Heart left ventricle (tissue), 16 donors: ENCODE data around the gene MYO10. TPM values are rescaled to one million over a fixed set of nuclear protein-coding genes. Genes with fewer than 3 reads are reported as not detected.

Source experiments
- ATAC-seq, 4 donors: fragments of 200-7000 bp; cut with Tn5 transposase; one replicate each; pipeline ENCODE4 v1.9.1; 2020 to 2022; ENCODE audit warnings: moderate library complexity in 4 of 4, mild to moderate bottlenecking in 3 of 4, moderate number of reproducible peaks in 1 of 4
- DNase-seq, 5 donors: peaks; one replicate each; pipeline ENCODE4 v3.0.0-alpha.2; 2020
- H3K27ac ChIP-seq, 12 donors: fragments of 200-600 bp; sonication (generic) in 4 of 12; one replicate each; pipeline versions ENCODE4 v1.5.0 to v1.8.0; 2016 to 2022; ENCODE audit warnings: mild to moderate bottlenecking in 2 of 12
- H3K27me3 ChIP-seq, 9 donors: fragments of 200-600 bp; sonication (generic) in 2 of 9; one replicate each; pipeline versions ENCODE4 v1.5.1 to v1.8.0; 2016 to 2022; ENCODE audit warnings: mild to moderate bottlenecking in 3 of 9
- H3K36me3 ChIP-seq, 9 donors: fragments of 200-600 bp; sonication (generic) in 2 of 9; one replicate each; pipeline versions ENCODE4 v1.5.0 to v1.8.0; 2018 to 2022; ENCODE audit warnings: mild to moderate bottlenecking in 2 of 9
- H3K4me1 ChIP-seq, 12 donors: fragments of 200-600 bp; sonication (generic) in 4 of 12; one replicate each; pipeline versions ENCODE4 v1.5.0 to v1.8.0; 2016 to 2022; ENCODE audit warnings: mild to moderate bottlenecking in 3 of 12
- H3K4me3 ChIP-seq, 12 donors: fragments of 200-600 bp; sonication (generic) in 4 of 12; one replicate each; pipeline versions ENCODE4 v1.5.0 to v1.8.0; 2017 to 2022; ENCODE audit warnings: mild to moderate bottlenecking in 9 of 12, moderate library complexity in 4 of 12
- H3K9me3 ChIP-seq, 12 donors: fragments of 200-600 bp; sonication (generic) in 4 of 12; one replicate each; pipeline versions ENCODE4 v1.5.0 to v1.8.0; 2016 to 2022; ENCODE audit warnings: mild to moderate bottlenecking in 1 of 12
- POLR2A ChIP-seq, 2 donors: fragments of 450-650 bp; IDR thresholded peaks; one replicate each; pipeline ENCODE4 v1.6.1; 2017; ENCODE audit warnings: antibody characterized with exemption in 2 of 2, mild to moderate bottlenecking in 2 of 2, moderate library complexity in 2 of 2
- WGBS, 4 donors: extraction: QIAGEN DNeasy Blood & Tissue Kit in 2 of 4; methylation state at CpG; one replicate each; pipeline versions ENCODE4 v1.1.5 to v1.1.7; 2013 to 2018; 5-methylcytosine and 5-hydroxymethylcytosine counted together
- intact Hi-C, 10 donors: fragments of 100-400 bp; cut with DNase I; formaldehyde crosslinking; loops; one replicate each; pipeline versions ENCODE4 v1.11.1 to v1.14.2; 2022
- polyA plus RNA-seq, 2 donors: library from polyadenylated mRNA; stranded (reverse); fragments of 200-250 nt; gene quantifications; one replicate each; pipeline ENCODE4 v1.2.3, GENCODE V29; 2013
- total RNA-seq, 9 donors: library from RNA; depleted of rRNA in 2 of 9; stranded (reverse); fragments of >200 nt in 2 of 9; fragmentation: NEBNext Ultra II Directional in 3 of 9; extraction: Animal tissue kit (Norgen Biotek cat#: 25700) in 3 of 9; gene quantifications; one replicate each; pipeline versions ENCODE4 v1.1.0 to v1.2.4, GENCODE V29; 2016 to 2023
- TF ChIP-seq, protein P1 (sequence below), 12 donors: fragments of 200-600 bp; sonication (generic) in 4 of 12; IDR thresholded peaks; one replicate each; pipeline versions ENCODE4 v1.5.0 to v1.8.0; 2018 to 2022; ENCODE audit warnings: antibody characterized with exemption in 12 of 12, mild to moderate bottlenecking in 5 of 12
- donor health status: ischemic (EF 13 %, LVEDD 7.1; RV severe dilation, severe dysfunction).
- donor health status: healthy with polysubstance abuse.
- donor health status: DM: no; HTN: yes; CAD: no.
- donor health status: DM: no; HTN: no; CAD: no.
- donor health status: ischemic (EF 25% LVEDD 6.9; RV normal size, moderate dysfunction).
- donor health status: ischemic (EF 25% LVEDD 5.7; RV mildly dilated, moderate dysfunction).
- donor health status: healthy.
- donor health status: DM: yes; HTN: yes; CAD: no.
- donor health status: ischemic (EF 35%, LVEDD 5.7; RV mildly dilated, moderate dysfunction).
- donor health status: nonischemic (EF 11% LVEDD 7.7; RV severe dilation, severe dysfunction).
- donor health status: DM: yes; HTN: yes; CAD: no.
- donor health status: PGD.
- donor health status: ischemic (EF 29% LVEDD 5.4; RV normal size, mild dysfunction).
- donor health status: nonischemic (EF 23%, LVEDD 6.1; RV moderate dilation, normal function).

Gene MYO10
- total and polyA plus RNA-seq, 11 donors = 2.0 to 17.3 (median 3.8) TPM

DNA sequence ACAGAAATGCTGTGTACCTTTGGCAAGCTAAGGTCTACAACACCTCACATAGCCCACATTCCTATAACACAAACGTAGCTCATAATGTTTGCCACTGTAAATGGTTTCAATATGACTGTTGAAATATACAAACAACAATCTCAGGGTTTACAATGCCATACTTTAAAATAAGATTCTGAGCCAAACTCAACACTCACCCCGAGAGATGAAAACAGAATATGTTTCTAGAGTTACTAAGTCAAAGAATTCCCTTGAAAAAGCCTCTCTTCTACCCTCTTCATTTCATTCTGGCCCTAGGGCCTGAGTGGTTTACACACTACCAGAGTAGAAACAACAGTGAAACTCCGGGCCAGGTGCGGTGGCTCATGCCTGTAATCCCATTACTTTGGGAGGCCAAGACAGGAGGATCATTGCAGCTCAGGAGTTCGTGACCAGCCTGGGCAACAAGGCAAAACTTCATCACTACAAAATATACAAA, 72.6 kb downstream of the MYO10 start:
- ATAC-seq (no peak), DNase-seq (no peak)
- Histone ChIP-seq H3K27ac (no peak overlapping the region), H3K4me1 (peaks cover 0 to 5% (median 0%) of the 10 kb centered on the region in 12 donors), H3K36me3 (no peaks in the 10 kb centered on the region), H3K9me3 (peaks cover 0 to 11% (median 6%) of the 10 kb centered on the region in 12 donors), H3K27me3 (no peaks in the 10 kb centered on the region), H3K4me3 (no peak overlapping the region)
- 89 to 99% (median 93%) methylated on average over 5 of the region's 5 CpGs for WGBS, 4 donors
- no peak for TF ChIP-seq POLR2A (IDR thresholded peaks at IDR 0.05)
- TF ChIP-seq, protein P1, sequence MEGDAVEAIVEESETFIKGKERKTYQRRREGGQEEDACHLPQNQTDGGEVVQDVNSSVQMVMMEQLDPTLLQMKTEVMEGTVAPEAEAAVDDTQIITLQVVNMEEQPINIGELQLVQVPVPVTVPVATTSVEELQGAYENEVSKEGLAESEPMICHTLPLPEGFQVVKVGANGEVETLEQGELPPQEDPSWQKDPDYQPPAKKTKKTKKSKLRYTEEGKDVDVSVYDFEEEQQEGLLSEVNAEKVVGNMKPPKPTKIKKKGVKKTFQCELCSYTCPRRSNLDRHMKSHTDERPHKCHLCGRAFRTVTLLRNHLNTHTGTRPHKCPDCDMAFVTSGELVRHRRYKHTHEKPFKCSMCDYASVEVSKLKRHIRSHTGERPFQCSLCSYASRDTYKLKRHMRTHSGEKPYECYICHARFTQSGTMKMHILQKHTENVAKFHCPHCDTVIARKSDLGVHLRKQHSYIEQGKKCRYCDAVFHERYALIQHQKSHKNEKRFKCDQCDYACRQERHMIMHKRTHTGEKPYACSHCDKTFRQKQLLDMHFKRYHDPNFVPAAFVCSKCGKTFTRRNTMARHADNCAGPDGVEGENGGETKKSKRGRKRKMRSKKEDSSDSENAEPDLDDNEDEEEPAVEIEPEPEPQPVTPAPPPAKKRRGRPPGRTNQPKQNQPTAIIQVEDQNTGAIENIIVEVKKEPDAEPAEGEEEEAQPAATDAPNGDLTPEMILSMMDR (IDR thresholded peaks at IDR 0.05) = no peak
- intact Hi-C loops = no loop called here

DNA sequence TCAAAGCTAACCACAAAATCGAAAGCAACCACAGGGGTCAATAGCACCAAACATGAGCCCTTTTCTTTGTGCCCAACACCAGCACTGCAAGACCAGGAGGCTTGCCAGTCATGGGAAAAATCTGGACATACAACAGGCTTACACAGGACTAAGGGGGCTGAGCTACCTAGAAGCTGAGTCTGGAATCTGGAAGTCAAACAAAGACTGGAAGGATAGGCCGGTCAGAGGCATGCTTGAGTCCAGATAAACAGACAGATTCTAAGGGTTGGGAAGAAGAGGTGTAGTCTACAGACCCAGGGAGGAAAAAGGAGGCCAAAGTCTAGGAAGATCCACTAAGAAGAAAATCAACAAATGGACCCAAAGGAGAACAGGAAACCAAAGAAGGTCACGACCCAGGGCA, 73.3 kb downstream of the MYO10 start:
- DNase-seq = no peak
- TF ChIP-seq, protein P1 (IDR thresholded peaks at IDR 0.05) = no peak
- no peak for TF ChIP-seq POLR2A (IDR thresholded peaks at IDR 0.05)
- WGBS, 4 donors = 79 to 90% (median 86%) methylated on average over 3 of the region's 3 CpGs

DNA sequence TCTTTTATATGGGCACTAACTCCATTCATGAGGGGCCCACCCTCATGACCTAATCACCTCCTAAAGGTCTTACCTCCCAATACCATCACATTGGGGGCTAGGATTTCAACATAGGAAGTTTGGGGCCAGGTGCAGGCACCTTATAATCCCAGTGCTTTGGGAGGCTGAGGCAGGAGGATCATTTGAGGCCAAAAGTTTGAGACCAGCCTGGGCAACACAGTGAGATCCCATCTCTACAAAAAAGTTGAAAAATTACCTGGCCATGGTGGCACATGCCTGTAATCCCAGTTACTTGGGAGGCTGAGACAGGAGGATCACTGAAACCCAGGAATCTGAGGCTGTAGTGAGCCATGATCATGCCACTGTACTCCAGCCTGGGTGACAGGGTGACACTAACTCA, 76.7 kb downstream of the MYO10 start:
- H3K27me3 ChIP-seq = no peaks in the 10 kb centered on the region
- peaks cover 0 to 11% (median 6%) of the 10 kb centered on the region in 12 donors for H3K9me3 ChIP-seq
- no peak for TF ChIP-seq POLR2A (IDR thresholded peaks at IDR 0.05)
- TF ChIP-seq, protein P1 (IDR thresholded peaks at IDR 0.05) = no peak
- ATAC-seq (no peak), DNase-seq (no peak)
- no peaks in the 10 kb centered on the region for H3K36me3 ChIP-seq
- no peak overlapping the region for H3K4me3 ChIP-seq
- no peak overlapping the region for H3K27ac ChIP-seq
- intact Hi-C loops = no loop called here
- peaks cover 0 to 19% (median 11%) of the 10 kb centered on the region in 12 donors for H3K4me1 ChIP-seq

More for the DNA sequence above, 73.3 kb downstream of the MYO10 start:
- Histone ChIP-seq H3K36me3 (no peaks in the 10 kb centered on the region), H3K27ac (no peak overlapping the region), H3K4me1 (peaks cover 0 to 5% (median 0%) of the 10 kb centered on the region in 12 donors), H3K4me3 (no peak overlapping the region), H3K27me3 (no peaks in the 10 kb centered on the region), H3K9me3 (peaks cover 0 to 11% (median 6%) of the 10 kb centered on the region in 12 donors)
- no peak for ATAC-seq
- intact Hi-C loops = no loop called here

DNA sequence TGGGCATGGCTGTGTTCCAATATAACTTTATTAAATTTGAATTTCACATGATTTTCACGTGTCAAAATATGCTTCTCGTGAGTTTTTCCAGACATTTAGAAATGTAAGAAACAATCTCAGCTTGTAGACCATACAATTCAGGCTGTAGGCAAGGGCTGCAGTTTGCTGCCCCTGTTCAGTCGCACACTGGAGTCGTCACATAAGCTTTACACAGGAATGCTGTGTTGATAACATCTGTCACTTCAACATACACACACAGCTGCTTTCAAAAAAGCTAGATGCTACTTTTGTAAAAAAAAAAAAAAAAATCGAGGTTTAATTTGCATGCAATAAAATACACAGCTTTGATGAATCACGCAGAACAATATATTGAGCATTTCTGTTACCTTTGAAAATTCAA, 77.9 kb downstream of the MYO10 start:
- WGBS, 4 donors = 86 to 88% (median 88%) methylated on average over 6 of the region's 6 CpGs
- Histone ChIP-seq H3K27ac (no peak overlapping the region), H3K4me1 (peaks cover 0 to 17% (median 10%) of the 10 kb centered on the region in 12 donors), H3K27me3 (no peaks in the 10 kb centered on the region), H3K36me3 (no peaks in the 10 kb centered on the region), H3K4me3 (no peak overlapping the region), H3K9me3 (peaks cover 0 to 11% (median 6%) of the 10 kb centered on the region in 12 donors)
- TF ChIP-seq, protein P1 (IDR thresholded peaks at IDR 0.05) = no peak
- TF ChIP-seq POLR2A (IDR thresholded peaks at IDR 0.05) = no peak
- intact Hi-C loops = no loop called here
- ATAC-seq (no peak), DNase-seq (no peak)
